GM12878 (cell line): ENCODE data around the gene ZNF213. TPM values are rescaled to one million over a fixed set of nuclear protein-coding genes. Genes with fewer than 3 reads are reported as not detected.
A peak's percentile ranks its signal among the peaks of the same experiment; 100 is the strongest.

Experiments used
- ATAC-seq: fragments of 200-7000 bp; cut with Tn5 transposase; 3 replicates; pipeline ENCODE4 v1.9.1; 2020; ENCODE audit warnings: mild to moderate bottlenecking, moderate library complexity
- BruUV-seq: library from RNA; stranded (reverse); fragments of 400-500 nt; replicated peaks from 2 replicates; lab custom pipeline; 2021; lab: Mats Ljungman, UMichigan
- CTCF ChIA-PET: fragments of 300-600 bp; sonication (Branson Sonifier 250); formaldehyde crosslinking; extraction: SDS; loops from one replicate; lab custom pipeline; 2021; ENCODE audit warnings: inconsistent platforms; lab: Yijun Ruan, JAX
- POLR2A ChIA-PET: fragments of 350-600 bp; formaldehyde crosslinking; extraction: SDS; loops from one replicate; lab custom pipeline; 2021; ENCODE audit warnings: inconsistent platforms; lab: Charles Lee
- RAD21 ChIA-PET: fragments of 300-600 bp; sonication (Branson Sonifier 250); formaldehyde crosslinking; loops from one replicate; lab custom pipeline; 2023; ENCODE audit warnings: antibody characterized with exemption; ENCODE audit not compliant: unreplicated experiment; lab: Charles Lee
- SMC1A ChIA-PET: fragments of 300-600 bp; sonication (Branson Sonifier 250); formaldehyde crosslinking; loops from one replicate; lab custom pipeline; 2023; ENCODE audit not compliant: unreplicated experiment, uncharacterized antibody; lab: Charles Lee
- DNase-seq: peaks from one replicate; pipeline ENCODE4 v3.0.0-alpha.2; 2011; ENCODE audit warnings: low read depth, low spot score
- FAIRE-seq: peaks from 3 replicates; lab custom pipeline; 2011; peaks lifted over from hg19 to GRCh38; lab: Jason Lieb, UNC
- H2AFZ ChIP-seq: 2 replicates; pipeline ENCODE4 v1.6.0; 2011; ENCODE audit warnings: low read depth, low read length, control low read depth; ENCODE audit not compliant: control insufficient read depth
- H3K27ac ChIP-seq: 2 replicates; pipeline ENCODE4 v1.5.1; 2011; ENCODE audit warnings: control low read depth; ENCODE audit not compliant: control insufficient read depth, insufficient read depth
- H3K27me3 ChIP-seq, 2 experiments: replicated peaks in 1 of 2; 2 replicates each; pipeline versions ENCODE4 v1.6.0 to v1.6.1; 2011; ENCODE audit warnings: low read length in 1 of 2; ENCODE audit not compliant: control insufficient read depth in 2 of 2, insufficient read depth in 2 of 2
- H3K36me3 ChIP-seq, 2 experiments: 2 replicates each; pipeline ENCODE4 v1.5.1; 2011; ENCODE audit warnings: low read length in 1 of 2; ENCODE audit not compliant: control insufficient read depth in 2 of 2, insufficient read depth in 2 of 2
- H3K4me1 ChIP-seq: 2 replicates; pipeline ENCODE4 v1.6.1; 2011; ENCODE audit warnings: mild to moderate bottlenecking, low read length, moderate library complexity, mixed read lengths; ENCODE audit not compliant: control insufficient read depth, insufficient read depth
- H3K4me2 ChIP-seq: 2 replicates; pipeline ENCODE4 v1.6.0; 2011; ENCODE audit warnings: control low read depth; ENCODE audit not compliant: control insufficient read depth, insufficient read depth
- H3K4me3 ChIP-seq: fragments of 200-600 bp; sonication (generic); 2 replicates; pipeline ENCODE4 v1.5.1; 2016
- H3K79me2 ChIP-seq: 2 replicates; pipeline ENCODE4 v1.6.0; 2011; ENCODE audit warnings: low read length; ENCODE audit not compliant: control insufficient read depth, insufficient read depth
- H3K9ac ChIP-seq: 2 replicates; pipeline ENCODE4 v1.8.0; 2011; ENCODE audit warnings: low read length, control low read depth, mixed read lengths; ENCODE audit not compliant: control insufficient read depth, insufficient read depth
- H3K9me3 ChIP-seq: replicated peaks from 3 replicates; pipeline ENCODE4 v1.5.1; 2011; ENCODE audit warnings: mild to moderate bottlenecking, low read length; ENCODE audit not compliant: control insufficient read depth, insufficient read depth
- H4K20me1 ChIP-seq: 2 replicates; pipeline ENCODE4 v1.6.0; 2011; ENCODE audit not compliant: control insufficient read depth, insufficient read depth
- CBFB ChIP-seq: IDR thresholded peaks from 2 replicates; pipeline ENCODE4 v1.6.1; 2016; ENCODE audit warnings: antibody characterized with exemption, low read depth
- IKZF2 ChIP-seq, 2 experiments: fragments of 450-650 bp; IDR thresholded peaks; 2 replicates each; pipeline ENCODE4 v1.6.1; 2017; ENCODE audit warnings: mild to moderate bottlenecking in 2 of 2, moderate library complexity in 2 of 2
- MYC ChIP-seq: IDR thresholded peaks from 2 replicates; pipeline ENCODE4 v1.6.1; 2011; ENCODE audit warnings: mild to moderate bottlenecking, low read length, moderate library complexity, inconsistent platforms; ENCODE audit not compliant: insufficient read depth, insufficient replicate concordance, insufficient read length, severe bottlenecking
- NR2F1 ChIP-seq: fragments of 450-650 bp; conservative IDR thresholded peaks from 2 replicates; pipeline ENCODE4 v1.6.1; 2017; ENCODE audit warnings: mild to moderate bottlenecking
- PML ChIP-seq: IDR thresholded peaks from 2 replicates; pipeline ENCODE4 v1.6.1; 2012; ENCODE audit warnings: low read length, inconsistent platforms
- POLR2A ChIP-seq: IDR thresholded peaks from 2 replicates; pipeline ENCODE4 v1.6.1; 2011; ENCODE audit warnings: low read depth, mild to moderate bottlenecking, low read length
- RBBP5 ChIP-seq: fragments of 200-600 bp; sonication (generic); conservative IDR thresholded peaks from 2 replicates; pipeline ENCODE4 v1.6.1; 2016
- RELA ChIP-seq: fragments of 450-650 bp; IDR thresholded peaks from 2 replicates; pipeline ENCODE4 v1.8.0; 2014; ENCODE audit warnings: borderline replicate concordance; ENCODE audit not compliant: partially characterized antibody
- SMAD5 ChIP-seq: IDR thresholded peaks from 2 replicates; pipeline ENCODE4 v1.6.1; 2016; ENCODE audit warnings: antibody characterized with exemption, low read depth
- SRF ChIP-seq, 2 experiments: IDR thresholded peaks; 2 replicates each; pipeline ENCODE4 v1.6.1; 2011; ENCODE audit warnings: low read depth in 2 of 2, low read length in 2 of 2, mild to moderate bottlenecking in 1 of 2, moderate library complexity in 1 of 2
- TBL1XR1 ChIP-seq: IDR thresholded peaks from 2 replicates; pipeline ENCODE4 v1.6.1; 2012; ENCODE audit warnings: low read depth, low read length, improper control_type of control experiment
- WRNIP1 ChIP-seq: IDR thresholded peaks from 2 replicates; pipeline ENCODE4 v1.6.1; 2011; ENCODE audit warnings: low read depth, low read length, improper control_type of control experiment, borderline replicate concordance
- ZBTB4 ChIP-seq: fragments of 450-650 bp; formaldehyde crosslinking; IDR thresholded peaks from 2 replicates; pipeline ENCODE4 v1.4.0; 2022; ENCODE audit warnings: mild to moderate bottlenecking, moderate library complexity
- WGBS: methylation state at CpG from one replicate; pipeline ENCODE4 v1.1.6; 2016; ENCODE audit warnings: low lambda C conversion rate; ENCODE audit not compliant: insufficient replicate concordance, insufficient coverage; ENCODE audit errors: missing lambda C conversion rate; 5-methylcytosine and 5-hydroxymethylcytosine counted together
- in situ Hi-C: fragments of 300-500 bp; cut with MboI; formaldehyde crosslinking; loops from 9 replicates; pipeline ENCODE4 v1.14.3; 2018; ENCODE audit warnings: mixed read lengths
- intact Hi-C: fragments of 100-400 bp; cut with micrococcal nuclease; formaldehyde crosslinking; loops from one replicate; pipeline ENCODE4 v1.14.2; 2022; ENCODE audit not compliant: unreplicated experiment
- polyA plus RNA-seq, 11 experiments: library from polyadenylated mRNA; depleted of rRNA in 4 of 11; unstranded in 6 of 11; stranded (reverse) in 5 of 11; fragments of >200 nt; fragmentation: Nextera tagmentation in 4 of 11; fragmentation: Illumina TruSeq in 1 of 11; extraction: Ambion mirVana in 4 of 11; extraction: Trizol in 1 of 11; gene quantifications; 1 replicate in 1 of 11; 2 replicates in 10 of 11; pipeline versions ENCODE4 v1.2.1 to v1.2.3, GENCODE V29; 2011 to 2016; ENCODE audit warnings: inconsistent platforms in 2 of 11, missing spikeins in 2 of 11, low read depth in 1 of 11
- total RNA-seq, 4 experiments: library from RNA; depleted of rRNA in 3 of 4; stranded (reverse); fragments of >200 nt in 3 of 4; fragmentation: Illumina TruSeq in 1 of 4; extraction: Trizol in 1 of 4; gene quantifications; 2 replicates each; pipeline versions ENCODE4 v1.2.1 to v1.2.3, GENCODE V29; 2013 to 2021
- TF ChIP-seq, protein P1 (sequence below), 3 experiments: IDR thresholded peaks in 2 of 3; conservative IDR thresholded peaks in 1 of 3; 2 replicates each; pipeline ENCODE4 v1.5.1; 2011; ENCODE audit warnings: low read depth in 3 of 3, low read length in 3 of 3, mild to moderate bottlenecking in 3 of 3, control low read depth in 2 of 3, moderate library complexity in 2 of 3, inconsistent platforms in 1 of 3, mixed read lengths in 1 of 3; ENCODE audit not compliant: control insufficient read depth in 2 of 3, insufficient read depth in 1 of 3; ENCODE audit errors: extremely low read depth in 1 of 3
- TF ChIP-seq, protein P2 (sequence below): IDR thresholded peaks from 2 replicates; pipeline ENCODE4 v1.6.1; 2011; ENCODE audit warnings: borderline replicate concordance, low read depth, mild to moderate bottlenecking, moderate library complexity, low read length; ENCODE audit not compliant: insufficient read depth, poor library complexity, severe bottlenecking

Gene ZNF213
- total and polyA plus RNA-seq, 10 of the 15 experiments (the other 5 are each of a cell fraction or from before 2014, with no cell fraction given) = 0.53 to 9.4 (median 1.1) TPM

GRCh38 chr16:3123986-3124886 is 10.6 kb upstream of the ZNF213 start:
- CTCF ChIA-PET = interaction anchor here (1.0 to 9.4 kb wide), 5 partner anchors 11 to 93 kb away, joined by 3 to 396 read pairs (median 143); partner anchors contain the start of genes IL32, ZNF213 and ZSCAN10
- TF ChIP-seq RBBP5 (no peak), MYC (no peak), PML (no peak; the same call in 1 of the 2 replicates), RELA (no peak), TBL1XR1 (0 out of 2 replicates have a peak, but pooled peaks have one; percentile 36), WRNIP1 (no peak), SMAD5 (peak; percentile 83), IKZF2 (IDR thresholded peaks at IDR 0.05) (no peak), NR2F1 (peak; percentile 40), ZBTB4 (CRISPR knock-in tag) (no peak), SRF (IDR thresholded peaks at IDR 0.05; ENCODE audit: low read depth in 2 of 2, low read length in 2 of 2) (no peak), POLR2A (peak; percentile 87), CBFB (0 out of 2 replicates have a peak, but pooled peaks have one; percentile 5)
- TF ChIP-seq, protein P1, sequence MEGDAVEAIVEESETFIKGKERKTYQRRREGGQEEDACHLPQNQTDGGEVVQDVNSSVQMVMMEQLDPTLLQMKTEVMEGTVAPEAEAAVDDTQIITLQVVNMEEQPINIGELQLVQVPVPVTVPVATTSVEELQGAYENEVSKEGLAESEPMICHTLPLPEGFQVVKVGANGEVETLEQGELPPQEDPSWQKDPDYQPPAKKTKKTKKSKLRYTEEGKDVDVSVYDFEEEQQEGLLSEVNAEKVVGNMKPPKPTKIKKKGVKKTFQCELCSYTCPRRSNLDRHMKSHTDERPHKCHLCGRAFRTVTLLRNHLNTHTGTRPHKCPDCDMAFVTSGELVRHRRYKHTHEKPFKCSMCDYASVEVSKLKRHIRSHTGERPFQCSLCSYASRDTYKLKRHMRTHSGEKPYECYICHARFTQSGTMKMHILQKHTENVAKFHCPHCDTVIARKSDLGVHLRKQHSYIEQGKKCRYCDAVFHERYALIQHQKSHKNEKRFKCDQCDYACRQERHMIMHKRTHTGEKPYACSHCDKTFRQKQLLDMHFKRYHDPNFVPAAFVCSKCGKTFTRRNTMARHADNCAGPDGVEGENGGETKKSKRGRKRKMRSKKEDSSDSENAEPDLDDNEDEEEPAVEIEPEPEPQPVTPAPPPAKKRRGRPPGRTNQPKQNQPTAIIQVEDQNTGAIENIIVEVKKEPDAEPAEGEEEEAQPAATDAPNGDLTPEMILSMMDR (IDR thresholded peaks at IDR 0.05 in 2 of 3, conservative IDR thresholded peaks at IDR 0.05 in 1 of 3; ENCODE audit: control insufficient read depth in 2 of 3, extremely low read depth in 1 of 3, insufficient read depth in 1 of 3, low read depth in 3 of 3, low read length in 3 of 3) = peak; percentile 16 to 43 (median 30); a peak in 4 of 6 replicates
- TF ChIP-seq, protein P2, sequence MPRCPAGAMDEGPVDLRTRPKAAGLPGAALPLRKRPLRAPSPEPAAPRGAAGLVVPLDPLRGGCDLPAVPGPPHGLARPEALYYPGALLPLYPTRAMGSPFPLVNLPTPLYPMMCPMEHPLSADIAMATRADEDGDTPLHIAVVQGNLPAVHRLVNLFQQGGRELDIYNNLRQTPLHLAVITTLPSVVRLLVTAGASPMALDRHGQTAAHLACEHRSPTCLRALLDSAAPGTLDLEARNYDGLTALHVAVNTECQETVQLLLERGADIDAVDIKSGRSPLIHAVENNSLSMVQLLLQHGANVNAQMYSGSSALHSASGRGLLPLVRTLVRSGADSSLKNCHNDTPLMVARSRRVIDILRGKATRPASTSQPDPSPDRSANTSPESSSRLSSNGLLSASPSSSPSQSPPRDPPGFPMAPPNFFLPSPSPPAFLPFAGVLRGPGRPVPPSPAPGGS = no peak

More at GRCh38 chr16:3123986-3124886, 10.6 kb upstream of the ZNF213 start:
- peak overlapping the region; percentile 69; the same call in 1 of the 2 replicates for H3K4me3 ChIP-seq
- H4K20me1 ChIP-seq = no peaks in the 10 kb centered on the region
- no peaks in the 10 kb centered on the region for H3K9me3 ChIP-seq
- peak overlapping the region; percentile 73 for H3K9ac ChIP-seq
- H3K27ac ChIP-seq = peak overlapping the region; percentile 74
- H3K4me1 ChIP-seq = peaks cover 10% of the 10 kb centered on the region
- peaks cover 2% of the 10 kb centered on the region; the same call in 1 of the 2 replicates for H3K79me2 ChIP-seq
- peak; percentile 95 for FAIRE-seq
- peak overlapping the region; percentile 92 for H3K4me2 ChIP-seq
- no TSS peak for BruUV-seq
- POLR2A ChIA-PET = no interaction called here
- H3K27me3 ChIP-seq = no peaks in the 10 kb centered on the region
- H2AFZ ChIP-seq = peak overlapping the region; percentile 94
- in situ Hi-C loops (no loop called here), intact Hi-C loops (no loop called here)
- SMC1A ChIA-PET = interaction anchor here (1.1 kb wide), 1 partner anchor 21 kb away, joined by 4 read pairs; no protein-coding TSS in a partner anchor
- peak; percentile 72 for DNase-seq
- H3K36me3 ChIP-seq = peaks cover 0 to 7% of the 10 kb centered on the region in 2 experiments; a peak in 1 of 4 replicates
- under 1% methylated on average over 72 of the region's 72 CpGs for WGBS
- peak; percentile 97 for ATAC-seq
- RAD21 ChIA-PET = interaction anchor here (0.9 kb wide), 2 partner anchors 18 to 22 kb away, joined by 3 to 7 read pairs; no protein-coding TSS in a partner anchor
